GM23338 (cell line): ENCODE results near the gene TSPAN12. TPM values are rescaled to one million over a fixed set of nuclear protein-coding genes. Genes with fewer than 3 reads are reported as not detected.

Experiments
- ATAC-seq: fragments of 200-7000 bp; cut with Tn5 transposase; 3 replicates; pipeline ENCODE4 v1.9.1; 2020
- DNase-seq: peaks from one replicate; pipeline ENCODE4 v3.0.0-alpha.2; 2015; ENCODE audit warnings: low spot score
- H2AFZ ChIP-seq: fragments of 200-600 bp; sonication (generic); 2 replicates; pipeline ENCODE4 v1.8.0; 2016; ENCODE audit warnings: antibody characterized with exemption, mild to moderate bottlenecking, moderate library complexity
- H3F3A ChIP-seq: fragments of 200-600 bp; sonication (generic); replicated peaks from 2 replicates; pipeline ENCODE4 v1.8.0; 2017; ENCODE audit warnings: antibody characterized with exemption, mixed run types, low read depth
- H3K27ac ChIP-seq: fragments of 200-600 bp; sonication (generic); 2 replicates; pipeline ENCODE4 v1.6.1; 2016; ENCODE audit warnings: low read depth
- H3K27me3 ChIP-seq: fragments of 200-600 bp; sonication (generic); 2 replicates; pipeline ENCODE4 v1.8.0; 2016; ENCODE audit warnings: mild to moderate bottlenecking, mixed run types, moderate library complexity; ENCODE audit not compliant: insufficient read depth
- H3K36me3 ChIP-seq: fragments of 200-600 bp; sonication (generic); 2 replicates; pipeline ENCODE4 v1.8.0; 2016; ENCODE audit warnings: mild to moderate bottlenecking; ENCODE audit not compliant: insufficient read depth
- H3K4me1 ChIP-seq: fragments of 200-600 bp; sonication (generic); 2 replicates; pipeline ENCODE4 v1.8.0; 2016; ENCODE audit warnings: mild to moderate bottlenecking, moderate library complexity; ENCODE audit not compliant: insufficient read depth
- H3K4me2 ChIP-seq: fragments of 200-600 bp; sonication (generic); 2 replicates; pipeline ENCODE4 v1.7.1; 2017; ENCODE audit warnings: mixed run types
- H3K4me3 ChIP-seq: fragments of 200-600 bp; sonication (generic); 2 replicates; pipeline ENCODE4 v1.6.1; 2016; ENCODE audit warnings: mixed run types
- H3K79me2 ChIP-seq: fragments of 200-600 bp; sonication (generic); replicated peaks from 2 replicates; pipeline ENCODE4 v1.8.0; 2017; ENCODE audit warnings: mild to moderate bottlenecking; ENCODE audit not compliant: insufficient read depth
- H3K9me2 ChIP-seq: fragments of 200-600 bp; sonication (generic); 2 replicates; pipeline ENCODE4 v1.8.0; 2017; ENCODE audit not compliant: insufficient read depth
- H4K20me1 ChIP-seq: fragments of 200-600 bp; sonication (generic); replicated peaks from 2 replicates; pipeline ENCODE4 v1.8.0; 2017; ENCODE audit warnings: mild to moderate bottlenecking; ENCODE audit not compliant: insufficient read depth
- H3K27ac Mint-ChIP-seq: 2 replicates; pipeline ENCODE4 v1.8.0; 2020; ENCODE audit warnings: inconsistent platforms, mild to moderate bottlenecking, moderate library complexity, mixed read lengths
- H3K27me3 Mint-ChIP-seq: 3 replicates; pipeline ENCODE4 v1.8.0; 2022; ENCODE audit warnings: low read depth, mild to moderate bottlenecking, moderate library complexity, mixed read lengths, inconsistent platforms; ENCODE audit not compliant: insufficient read depth, poor library complexity
- H3K36me3 Mint-ChIP-seq: 3 replicates; pipeline ENCODE4 v1.8.0; 2021; ENCODE audit warnings: low read depth, mild to moderate bottlenecking, inconsistent platforms, moderate library complexity, mixed read lengths
- H3K4me1 Mint-ChIP-seq: 3 replicates; pipeline ENCODE4 v1.8.0; 2020; ENCODE audit warnings: mild to moderate bottlenecking, inconsistent platforms, mixed read lengths
- H3K4me3 Mint-ChIP-seq: 3 replicates; pipeline ENCODE4 v1.8.0; 2021; ENCODE audit warnings: moderate library complexity, mild to moderate bottlenecking, inconsistent platforms, mixed read lengths
- H3K9me3 Mint-ChIP-seq: 3 replicates; pipeline ENCODE4 v1.8.0; 2020; ENCODE audit warnings: moderate library complexity, mild to moderate bottlenecking, inconsistent platforms, mixed read lengths
- EZH2phosphoT487 ChIP-seq: fragments of 200-600 bp; sonication (generic); IDR thresholded peaks from one replicate; pipeline ENCODE4 v1.8.1; 2018; ENCODE audit warnings: antibody characterized with exemption; ENCODE audit not compliant: unreplicated experiment
- NANOG ChIP-seq: IDR thresholded peaks from 2 replicates; pipeline ENCODE4 v1.6.1; 2016; ENCODE audit warnings: antibody characterized with exemption, borderline replicate concordance
- POLR2AphosphoS5 ChIP-seq: IDR thresholded peaks from 2 replicates; pipeline ENCODE4 v1.6.1; 2016; ENCODE audit warnings: antibody characterized with exemption, low read depth
- STAT1 ChIP-seq: IDR thresholded peaks from one replicate; pipeline ENCODE4 v1.6.1; 2016; ENCODE audit warnings: antibody characterized with exemption; ENCODE audit not compliant: unreplicated experiment
- ZNF114 ChIP-seq: fragments of 250-450 bp; sonication (Bioruptor Pico); IDR thresholded peaks from 2 replicates; pipeline ENCODE4 v1.5.0; 2020; ENCODE audit warnings: mild to moderate bottlenecking, moderate library complexity
- ZNF462 ChIP-seq: fragments of 250-450 bp; sonication (Bioruptor Pico); IDR thresholded peaks from 2 replicates; pipeline ENCODE4 v1.5.0; 2020; ENCODE audit warnings: mild to moderate bottlenecking, moderate library complexity
- polyA plus RNA-seq: library from polyadenylated mRNA; unstranded; fragments of >200 nt; fragmentation: Nextera tagmentation; extraction: Ambion mirVana; gene quantifications from 2 replicates; pipeline ENCODE4 v1.2.1, GENCODE V29; 2016
- total RNA-seq: library from RNA; depleted of rRNA; stranded (reverse); fragments of >200 nt; shearing (Covaris generic); gene quantifications from 2 replicates; pipeline ENCODE4 v1.2.3, GENCODE V29; 2014
- TF ChIP-seq, protein P1 (sequence below), 2 experiments: fragments of 200-600 bp in 1 of 2; sonication (generic) in 1 of 2; conservative IDR thresholded peaks; 2 replicates each; pipeline versions ENCODE4 v1.5.1 to v1.6.1; 2016 to 2017; ENCODE audit warnings: antibody characterized with exemption in 2 of 2, low read depth in 2 of 2, mild to moderate bottlenecking in 2 of 2, moderate library complexity in 1 of 2

TSPAN12 gene
- total and polyA plus RNA-seq, 2 experiments from 2014 or later: 9.7 to 11.7 TPM

DNA sequence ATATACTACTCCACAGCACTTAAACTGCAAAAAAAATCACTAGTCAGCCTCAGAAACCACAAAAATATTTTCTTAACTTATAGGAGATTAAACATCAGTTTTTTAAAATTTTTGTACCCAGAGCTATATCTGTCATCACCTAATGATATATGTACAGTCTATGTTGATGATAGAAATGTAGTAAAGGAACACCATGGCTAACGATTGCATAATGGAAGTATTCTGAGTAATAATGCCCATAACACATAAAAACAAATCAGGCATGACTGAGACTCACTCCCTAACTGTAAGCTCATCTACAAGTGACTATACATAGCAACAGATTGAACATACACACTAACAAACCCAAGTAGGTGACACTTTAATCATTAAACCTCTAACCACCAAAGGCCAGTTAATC is 51.3 kb downstream of the TSPAN12 start:
- H3K27ac ChIP-seq: no peak overlapping the region
- no peaks in the 10 kb centered on the region for H3F3A ChIP-seq
- no peaks in the 10 kb centered on the region for H3K36me3 Mint-ChIP-seq
- H3K4me1 Mint-ChIP-seq: peaks cover 4% of the 10 kb centered on the region; the same call in 2 of the 3 replicates
- H3K4me2 ChIP-seq: no peak overlapping the region
- DNase-seq (no peak), ATAC-seq (no peak)
- H3K36me3 ChIP-seq: no peaks in the 10 kb centered on the region
- no peaks in the 10 kb centered on the region for H3K4me1 ChIP-seq
- no peak overlapping the region for H2AFZ ChIP-seq
- TF ChIP-seq EZH2phosphoT487: no peak
- H4K20me1 ChIP-seq: no peaks in the 10 kb centered on the region
- no peaks in the 10 kb centered on the region for H3K27me3 ChIP-seq
- no peaks in the 10 kb centered on the region for H3K79me2 ChIP-seq
- no peaks in the 10 kb centered on the region for H3K27me3 Mint-ChIP-seq
- H3K4me3 Mint-ChIP-seq: no peak overlapping the region
- H3K4me3 ChIP-seq: no peak overlapping the region
- no peak overlapping the region for H3K27ac Mint-ChIP-seq
- no peaks in the 10 kb centered on the region for H3K9me2 ChIP-seq
- no peaks in the 10 kb centered on the region for H3K9me3 Mint-ChIP-seq

- Mint-ChIP-seq H3K4me3 (no peak overlapping the region), H3K27me3 (no peaks in the 10 kb centered on the region), H3K27ac (no peak overlapping the region), H3K4me1 (peaks cover 4% of the 10 kb centered on the region), H3K9me3 (no peaks in the 10 kb centered on the region), H3K36me3 (no peaks in the 10 kb centered on the region)
- Histone ChIP-seq H4K20me1 (no peaks in the 10 kb centered on the region), H3K4me1 (no peaks in the 10 kb centered on the region), H3K36me3 (no peaks in the 10 kb centered on the region), H2AFZ (no peak overlapping the region), H3K9me2 (no peaks in the 10 kb centered on the region), H3K4me2 (no peak overlapping the region), H3K27ac (no peak overlapping the region), H3K27me3 (no peaks in the 10 kb centered on the region), H3K4me3 (no peak overlapping the region), H3K79me2 (no peaks in the 10 kb centered on the region), H3F3A (no peaks in the 10 kb centered on the region)
- DNase-seq (peak; percentile 86), ATAC-seq (peak; percentile 77)
- TF ChIP-seq ZNF114 (CRISPR knock-in tag): no peak
- TF ChIP-seq, protein P1, sequence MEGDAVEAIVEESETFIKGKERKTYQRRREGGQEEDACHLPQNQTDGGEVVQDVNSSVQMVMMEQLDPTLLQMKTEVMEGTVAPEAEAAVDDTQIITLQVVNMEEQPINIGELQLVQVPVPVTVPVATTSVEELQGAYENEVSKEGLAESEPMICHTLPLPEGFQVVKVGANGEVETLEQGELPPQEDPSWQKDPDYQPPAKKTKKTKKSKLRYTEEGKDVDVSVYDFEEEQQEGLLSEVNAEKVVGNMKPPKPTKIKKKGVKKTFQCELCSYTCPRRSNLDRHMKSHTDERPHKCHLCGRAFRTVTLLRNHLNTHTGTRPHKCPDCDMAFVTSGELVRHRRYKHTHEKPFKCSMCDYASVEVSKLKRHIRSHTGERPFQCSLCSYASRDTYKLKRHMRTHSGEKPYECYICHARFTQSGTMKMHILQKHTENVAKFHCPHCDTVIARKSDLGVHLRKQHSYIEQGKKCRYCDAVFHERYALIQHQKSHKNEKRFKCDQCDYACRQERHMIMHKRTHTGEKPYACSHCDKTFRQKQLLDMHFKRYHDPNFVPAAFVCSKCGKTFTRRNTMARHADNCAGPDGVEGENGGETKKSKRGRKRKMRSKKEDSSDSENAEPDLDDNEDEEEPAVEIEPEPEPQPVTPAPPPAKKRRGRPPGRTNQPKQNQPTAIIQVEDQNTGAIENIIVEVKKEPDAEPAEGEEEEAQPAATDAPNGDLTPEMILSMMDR (conservative IDR thresholded peaks at IDR 0.05; ENCODE audit: low read depth in 2 of 2): peak; percentile 91 to 93
Observed at GRCh38 chr7:120805636-120806388, 52.1 kb downstream of the TSPAN12 start.

DNA sequence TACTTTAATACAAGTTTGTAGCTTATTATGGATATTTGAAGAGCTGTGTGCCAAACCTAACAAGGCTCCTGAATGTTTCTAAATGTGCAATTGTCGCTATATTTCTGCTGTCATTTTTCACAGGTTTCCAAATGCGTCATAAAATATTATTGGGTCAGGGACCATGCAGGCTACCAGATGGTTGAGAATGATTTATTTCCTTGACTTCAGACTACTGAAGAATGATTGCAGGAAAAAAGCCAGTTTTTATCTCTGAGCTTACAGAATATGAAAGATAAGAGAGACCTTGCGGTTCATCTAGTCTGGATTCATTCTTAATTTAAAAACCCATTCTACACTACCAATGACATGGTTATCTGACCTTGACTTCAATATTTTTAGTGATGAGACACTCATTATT is 55.2 kb downstream of the TSPAN12 start:
- H3K4me3 Mint-ChIP-seq: no peak overlapping the region
- TF ChIP-seq STAT1: no peak
- TF ChIP-seq NANOG: no peak
- TF ChIP-seq EZH2phosphoT487: no peak
- TF ChIP-seq POLR2AphosphoS5: no peak
- TF ChIP-seq ZNF462 (CRISPR knock-in tag): no peak

More for the DNA sequence above, 55.2 kb downstream of the TSPAN12 start:
- Histone ChIP-seq H3K36me3 (no peaks in the 10 kb centered on the region), H3K4me1 (peaks cover 5% of the 10 kb centered on the region; the same call in 1 of the 2 replicates), H3K27ac (no peak overlapping the region), H3K4me2 (no peak overlapping the region), H2AFZ (no peak overlapping the region), H3K9me2 (0 out of 2 replicates have a peak, but pooled peaks cover 2% of the 10 kb centered on the region), H3K79me2 (no peaks in the 10 kb centered on the region), H3K4me3 (no peak overlapping the region), H4K20me1 (no peaks in the 10 kb centered on the region), H3F3A (no peaks in the 10 kb centered on the region), H3K27me3 (no peaks in the 10 kb centered on the region)
- ATAC-seq (no peak), DNase-seq (no peak)
- Mint-ChIP-seq H3K9me3 (peaks cover under 1% of the 10 kb centered on the region; the same call in 1 of the 3 replicates), H3K27me3 (no peaks in the 10 kb centered on the region), H3K4me1 (peaks cover 14% of the 10 kb centered on the region), H3K36me3 (peaks cover under 1% of the 10 kb centered on the region; the same call in 2 of the 3 replicates), H3K27ac (no peak overlapping the region)
